Measurements from ENCODE around the gene SPART.
A peak's percentile ranks its signal among the peaks of the same experiment; 100 is the strongest.

DNA sequence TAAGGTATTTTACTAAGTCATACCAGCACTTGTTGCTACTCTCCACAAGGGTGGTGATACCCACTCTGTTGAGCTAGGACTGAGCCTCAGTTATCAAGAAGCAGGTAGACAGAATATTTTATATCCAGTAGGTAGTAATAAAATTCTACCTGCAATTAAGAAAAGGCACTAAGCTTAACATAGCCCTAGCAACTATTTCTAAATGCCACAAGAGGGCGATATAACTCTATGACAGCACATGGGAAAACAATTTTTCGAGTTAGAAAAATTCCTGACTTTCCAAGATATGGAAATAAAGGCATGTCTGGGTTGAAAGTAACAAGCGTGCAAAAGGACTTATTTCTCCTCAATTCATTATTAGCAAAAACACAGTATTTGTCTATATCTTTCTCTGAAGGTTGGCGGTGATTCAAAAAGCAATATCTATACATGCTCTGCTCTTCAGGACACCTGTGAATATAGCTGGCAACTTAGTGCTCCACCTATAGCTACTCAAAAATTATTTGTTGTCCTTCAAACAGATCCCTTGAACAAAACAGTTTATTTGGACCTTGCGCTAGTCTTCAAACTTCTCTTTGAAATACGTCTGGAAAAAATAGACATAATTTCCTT is 63.3 kb downstream of the SPART start:
- TF ChIP-seq CTCF (IDR thresholded peaks at IDR 0.05) (peak in 1 of 3 donors; percentile 12), POLR2A (IDR thresholded peaks at IDR 0.05) (no peak)
